ENCODE results near the gene CALU. TPM values are rescaled to one million over a fixed set of nuclear protein-coding genes. Genes with fewer than 3 reads are reported as not detected.

The CALU gene
- total RNA-seq, 1 donor from 2014 or later = 242 TPM

DNA sequence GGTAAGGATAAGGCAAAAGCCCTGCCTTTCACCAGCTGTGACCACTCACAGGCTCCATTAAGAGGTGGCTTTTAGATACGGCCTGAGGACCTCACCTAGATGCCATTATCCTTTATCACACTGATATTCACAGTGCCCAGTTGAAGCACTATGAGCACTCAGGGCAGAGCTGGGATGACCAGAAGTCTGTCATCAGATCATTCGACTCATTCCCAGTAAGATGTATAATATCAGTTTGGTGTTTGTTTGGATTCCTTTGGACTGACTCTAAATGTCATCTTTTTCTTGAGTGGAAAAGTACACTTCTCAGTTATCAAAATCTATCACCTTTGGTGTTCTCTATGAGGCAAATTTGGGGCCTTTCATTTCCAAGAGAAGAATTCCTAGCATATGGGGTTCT is 71.3 kb downstream of the CALU start:
- DNase-seq (ENCODE audit: low read depth in 2 of 2) = no peak

DNA sequence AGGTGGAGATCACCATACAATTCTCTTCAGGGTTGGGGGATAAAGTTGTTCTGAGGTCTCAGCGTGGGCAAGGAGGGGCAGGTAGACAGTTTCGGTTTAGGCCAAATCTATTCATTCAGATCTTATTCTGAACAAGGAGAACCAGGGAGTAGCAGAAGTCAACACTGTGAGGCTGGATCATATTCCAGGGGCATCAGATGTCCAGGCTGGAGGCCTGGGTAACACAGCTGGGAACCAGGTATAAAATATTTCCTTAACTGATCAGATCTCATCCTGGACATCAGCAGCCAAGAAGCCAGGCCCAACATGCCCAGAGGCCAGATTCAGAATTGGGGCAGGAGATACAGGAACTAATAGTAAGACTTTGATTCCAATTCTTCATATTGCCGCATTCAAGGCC is 71.8 kb downstream of the CALU start:
- no peak for DNase-seq (ENCODE audit: low read depth in 2 of 2)

DNA sequence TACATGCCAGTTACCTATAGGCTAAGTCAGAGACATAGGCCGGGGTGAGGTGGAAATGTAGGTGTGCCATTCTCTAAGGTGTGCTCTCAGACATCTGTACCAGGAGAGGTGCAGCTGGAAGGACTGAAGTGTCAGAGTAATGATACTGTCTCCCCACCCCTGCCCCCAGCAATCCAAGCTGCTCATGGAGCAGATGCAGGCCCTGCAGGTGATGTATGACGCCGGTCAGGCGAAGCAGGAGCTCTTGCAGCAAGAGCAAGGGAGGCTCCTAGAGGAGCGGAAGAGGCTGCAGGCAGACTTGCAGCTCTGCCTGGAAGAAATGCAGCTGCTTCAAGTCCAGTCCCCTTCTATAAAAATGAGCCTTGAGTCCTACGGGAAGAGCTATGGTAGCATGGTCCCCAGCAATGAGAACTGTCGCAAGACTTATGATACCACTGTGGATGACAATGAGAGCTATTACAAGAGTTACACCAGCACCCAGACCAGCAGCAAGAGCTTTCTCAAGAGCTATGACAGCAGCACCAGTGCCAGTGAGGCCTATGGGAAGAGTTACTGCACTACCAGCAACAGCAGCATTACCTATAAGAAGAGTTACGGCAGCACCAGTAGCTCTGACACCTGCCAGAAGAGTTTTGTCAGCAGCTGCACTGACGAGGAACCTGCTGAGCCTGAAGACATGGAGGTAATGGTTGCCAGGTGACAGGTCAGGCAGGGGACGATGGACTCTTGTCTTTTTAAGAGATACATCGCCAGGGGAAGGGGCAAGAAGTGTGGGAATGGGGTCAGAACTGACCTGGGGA is 72.7 kb downstream of the CALU start:
- no peak for DNase-seq (ENCODE audit: low read depth in 2 of 2)

DNA sequence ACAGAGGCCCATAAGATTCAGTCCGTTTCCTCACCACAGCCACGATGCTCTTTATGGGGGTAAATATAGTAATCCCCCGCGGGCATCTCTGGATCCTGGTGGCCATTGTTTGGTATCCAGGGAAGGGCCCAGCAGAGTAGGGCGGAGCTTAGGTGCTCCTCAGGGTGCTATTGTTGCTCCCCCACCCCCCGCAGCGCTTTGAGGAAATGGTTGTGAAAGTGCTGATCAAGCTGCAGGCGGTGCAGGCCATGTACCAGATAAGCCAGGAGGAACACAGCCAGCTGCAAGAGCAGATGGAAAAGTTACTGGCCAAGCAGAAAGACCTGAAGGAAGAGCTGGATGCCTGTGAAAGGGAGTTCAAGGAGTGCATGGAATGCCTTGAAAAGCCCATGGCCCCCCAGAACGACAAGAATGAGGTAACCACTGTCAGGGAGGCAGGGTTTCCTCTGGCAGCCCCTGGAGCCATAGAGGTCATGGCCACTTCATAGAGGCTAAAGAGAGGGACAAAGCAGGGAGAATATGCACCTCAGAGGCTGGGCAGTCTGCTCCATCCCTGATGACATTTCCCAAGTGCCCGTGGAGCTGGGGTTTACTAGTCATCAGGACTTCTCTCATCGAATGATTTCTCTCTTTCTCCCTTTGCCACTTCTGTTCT is 73.5 kb downstream of the CALU start:
- DNase-seq (ENCODE audit: low read depth in 2 of 2) = peak in 1 of 2 donors; percentile 40

DNA sequence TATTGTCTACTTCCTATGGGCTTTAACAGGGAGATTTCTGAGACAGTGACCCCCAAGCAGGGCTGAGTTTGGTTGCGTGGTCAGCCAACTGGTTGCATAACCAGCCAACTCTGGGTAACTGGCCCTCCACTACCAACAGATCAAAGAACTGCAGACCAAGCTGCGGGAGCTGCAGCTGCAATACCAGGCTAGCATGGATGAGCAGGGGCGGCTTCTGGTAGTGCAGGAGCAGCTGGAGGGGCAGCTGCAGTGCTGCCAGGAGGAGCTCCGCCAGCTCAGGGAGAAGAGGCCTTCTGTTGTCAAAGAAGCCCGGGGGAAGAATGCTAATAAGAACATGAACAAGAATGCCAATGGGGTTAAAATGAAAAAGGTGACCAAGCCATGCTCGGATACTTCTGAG is 75.3 kb downstream of the CALU start:
- no peak for DNase-seq (ENCODE audit: low read depth in 2 of 2)

DNA sequence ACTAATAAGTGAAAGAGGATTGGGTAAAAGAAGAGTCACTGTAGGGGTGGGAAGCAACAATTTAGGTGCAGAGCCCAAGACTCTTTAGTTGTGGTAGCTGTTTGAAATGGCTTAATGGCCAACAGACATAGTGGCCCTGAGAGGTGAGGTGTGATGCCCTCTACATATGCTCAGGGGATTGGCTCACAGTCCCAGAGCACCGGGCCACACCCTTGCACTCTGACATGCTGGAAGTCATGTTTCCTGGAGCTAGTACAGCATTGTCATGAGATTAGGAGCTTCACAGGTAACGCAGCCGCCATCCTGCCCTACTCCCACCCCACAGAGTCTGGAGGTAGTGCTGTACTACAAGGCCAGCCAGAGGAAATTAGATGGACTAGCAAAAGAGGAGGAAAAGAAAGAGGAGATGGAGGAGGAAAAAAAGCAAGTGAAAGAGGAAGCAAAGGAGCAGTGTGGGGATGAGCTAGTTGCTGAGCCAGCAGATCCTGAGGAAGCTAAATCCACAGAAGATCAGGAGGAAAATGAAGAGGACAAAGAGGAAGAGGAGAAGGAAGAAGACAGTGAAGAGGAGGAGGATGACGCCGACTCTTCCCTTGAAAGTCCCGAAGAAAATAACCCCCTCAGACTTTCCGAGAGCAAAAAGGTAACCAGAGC is 76.3 kb downstream of the CALU start:
- DNase-seq (ENCODE audit: low read depth in 2 of 2) = no peak

DNA sequence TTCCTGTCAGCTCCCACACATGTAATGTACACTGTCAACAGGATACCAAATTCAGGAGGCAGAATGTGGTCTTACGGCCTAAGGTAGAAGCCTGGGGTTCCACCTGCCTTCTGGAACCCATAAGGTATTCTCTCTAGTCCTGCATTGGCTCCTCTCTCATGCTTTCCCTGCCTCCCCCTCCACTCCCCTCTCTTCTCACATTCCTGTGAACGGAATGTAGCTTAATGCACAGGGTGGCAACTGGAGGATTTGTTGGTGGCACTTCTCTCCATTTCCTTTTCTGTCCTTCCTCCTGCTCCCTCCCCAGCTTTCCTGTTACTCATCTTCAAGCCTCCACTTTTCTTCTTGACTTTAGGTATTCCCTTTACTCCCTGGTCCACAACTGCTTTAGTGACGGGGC is 79.5 kb downstream of the CALU start:
- no peak for DNase-seq (ENCODE audit: low read depth in 2 of 2)

Other genes starting within 250 kb of the CALU start
- 0.20 and 0.22 TPM in 2 replicates for gene GARIN1A, start 67.1 kb upstream of the CALU start, total RNA-seq
- not detected in 2 replicates for gene OPN1SW, start 36.4 kb downstream of the CALU start, total RNA-seq
- gene CCDC136, start 52.6 kb downstream of the CALU start, total RNA-seq = 0.99 and 1.1 TPM in 2 replicates
- gene FLNC, start 91.0 kb downstream of the CALU start, total RNA-seq = 122 and 131 TPM in 2 replicates
- 86.5 and 97.6 TPM in 2 replicates for gene ATP6V1F, start 123.5 kb downstream of the CALU start, total RNA-seq
- not detected in 2 replicates for gene KCP, start 171.3 kb downstream of the CALU start, total RNA-seq
- gene IRF5, start 198.6 kb downstream of the CALU start, total RNA-seq = under 0.01 TPM in 1 of 2 replicates, not detected in the other

All from lung microvascular endothelial cell (primary cell).